Measurements from ENCODE around the gene TMEM176A.

GRCh38 chr7:150851492-150852370 is 51.2 kb downstream of the TMEM176A start:
- no peak for TF ChIP-seq CTCF (IDR thresholded peaks at IDR 0.05)
- TF ChIP-seq REST (IDR thresholded peaks at IDR 0.05; ENCODE audit: insufficient read depth in 1 of 2, low read depth in 2 of 2, low read length in 1 of 2): no peak
- TF ChIP-seq POLR2AphosphoS5 (IDR thresholded peaks at IDR 0.05; ENCODE audit: low read depth, low read length): no peak
- TF ChIP-seq TCF7L2 (IDR thresholded peaks at IDR 0.05; ENCODE audit: low read depth, low read length): no peak
